Suppressor macrophage (primary cell): ENCODE measurements around the gene ANKMY1.

Source experiments
- DNase-seq, 4 experiments: peaks; one replicate each; pipeline ENCODE4 v3.0.0-alpha.2; 2020 to 2022

The ANKMY1 gene

GRCh38 chr2:240456447-240457222 is 101.2 kb downstream of the ANKMY1 start:
- no peak for DNase-seq

GRCh38 chr2:240455647-240456446 is 101.9 kb downstream of the ANKMY1 start:
- peak in 1 of 4 experiments; percentile 16 for DNase-seq

DNA sequence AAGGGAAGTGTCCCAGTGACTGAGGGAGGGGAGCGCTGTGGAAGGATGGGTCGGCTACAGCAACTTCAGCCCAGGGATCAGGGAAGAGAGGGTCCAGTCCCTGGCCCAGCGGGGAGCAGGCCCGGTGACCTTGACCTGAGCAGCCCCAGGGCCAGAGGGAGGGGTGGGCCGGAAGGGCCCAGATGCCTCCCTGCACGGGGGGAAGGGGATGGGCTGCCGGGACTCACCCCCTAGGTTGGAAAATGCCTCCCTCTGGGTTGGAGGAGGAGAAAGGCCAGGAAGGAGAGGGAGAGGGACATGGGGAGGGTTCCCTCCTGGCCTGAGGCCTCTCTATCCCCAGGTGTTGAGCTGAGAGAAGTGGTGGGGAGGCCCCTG is 102.5 kb downstream of the ANKMY1 start:
- no peak for DNase-seq

GRCh38 chr2:240454106-240454901 is 103.5 kb downstream of the ANKMY1 start:
- DNase-seq, result no peak

DNA sequence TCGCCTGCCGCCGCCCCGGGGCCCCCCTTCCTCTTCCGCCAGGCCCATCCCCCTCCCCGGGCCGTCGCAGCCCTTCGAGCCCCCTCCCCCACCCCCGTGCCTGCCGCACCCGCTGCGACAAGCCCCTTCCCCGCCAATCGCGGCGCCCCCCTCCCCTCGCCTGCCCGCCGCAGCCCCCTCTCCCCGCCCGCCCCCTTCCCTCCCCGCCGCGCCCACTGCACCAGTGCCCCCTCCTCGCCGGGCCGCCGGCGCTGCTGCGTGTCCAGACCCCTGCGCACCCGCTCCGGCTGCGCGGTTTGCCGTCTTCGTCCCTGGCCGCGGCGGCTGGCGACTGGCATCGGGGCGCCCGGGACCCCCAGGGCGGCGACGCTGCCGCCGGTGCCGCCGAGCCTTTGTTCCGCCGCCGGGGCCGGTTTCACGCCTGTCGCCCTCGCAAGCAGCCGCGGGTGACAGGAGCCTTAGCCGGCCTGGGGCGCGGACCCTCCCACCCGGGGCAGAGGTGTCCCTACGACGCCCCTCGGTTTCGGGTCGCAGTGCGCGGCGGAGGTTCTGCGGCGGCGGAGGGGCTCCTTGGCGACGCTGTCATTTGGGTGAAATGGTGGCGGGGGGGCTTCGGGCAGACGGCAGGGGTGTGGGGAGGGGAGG is 104.2 kb downstream of the ANKMY1 start:
- DNase-seq, result no peak

DNA sequence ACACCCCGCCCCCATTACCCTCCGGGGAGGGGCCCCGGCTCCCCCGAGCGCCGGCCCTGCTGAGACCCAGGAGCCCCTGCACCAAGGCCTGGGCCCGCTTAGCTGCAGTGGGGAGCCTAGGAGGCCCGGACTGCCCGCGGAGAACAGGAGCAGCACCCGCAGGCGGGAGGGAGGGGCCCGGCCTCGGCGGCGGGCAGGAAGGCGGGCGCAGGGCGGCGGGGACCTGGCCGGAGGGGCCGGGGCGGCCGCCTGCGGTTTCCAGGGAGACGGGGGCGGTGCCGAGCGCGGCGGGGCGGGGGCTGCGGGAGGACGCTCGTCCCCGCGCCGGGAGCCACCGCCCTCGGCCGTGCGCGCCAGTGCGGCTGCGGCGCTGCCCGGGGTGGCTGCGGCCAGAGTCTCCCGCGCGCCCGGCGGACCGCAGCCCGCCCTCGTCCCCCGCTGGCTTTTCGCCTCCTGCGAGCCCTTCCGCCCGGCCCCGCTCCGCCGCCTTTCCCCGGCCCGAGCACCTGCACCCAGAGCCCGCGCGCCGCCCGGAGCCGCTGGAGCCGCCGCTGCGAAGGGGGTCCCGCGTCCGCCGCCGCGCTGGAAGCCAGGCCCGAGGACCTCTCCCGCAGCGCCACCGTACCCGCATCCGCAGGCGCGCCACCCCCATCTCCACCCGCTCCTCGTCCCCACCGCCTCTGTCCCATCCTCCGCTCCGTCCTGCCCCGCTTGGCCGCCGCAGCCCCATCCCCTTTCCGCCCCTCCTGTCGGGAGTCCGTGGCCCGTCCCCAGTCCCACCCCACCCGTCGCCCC is 105.1 kb downstream of the ANKMY1 start:
- peak in 2 of 4 experiments; percentile 30 to 56 for DNase-seq

DNA sequence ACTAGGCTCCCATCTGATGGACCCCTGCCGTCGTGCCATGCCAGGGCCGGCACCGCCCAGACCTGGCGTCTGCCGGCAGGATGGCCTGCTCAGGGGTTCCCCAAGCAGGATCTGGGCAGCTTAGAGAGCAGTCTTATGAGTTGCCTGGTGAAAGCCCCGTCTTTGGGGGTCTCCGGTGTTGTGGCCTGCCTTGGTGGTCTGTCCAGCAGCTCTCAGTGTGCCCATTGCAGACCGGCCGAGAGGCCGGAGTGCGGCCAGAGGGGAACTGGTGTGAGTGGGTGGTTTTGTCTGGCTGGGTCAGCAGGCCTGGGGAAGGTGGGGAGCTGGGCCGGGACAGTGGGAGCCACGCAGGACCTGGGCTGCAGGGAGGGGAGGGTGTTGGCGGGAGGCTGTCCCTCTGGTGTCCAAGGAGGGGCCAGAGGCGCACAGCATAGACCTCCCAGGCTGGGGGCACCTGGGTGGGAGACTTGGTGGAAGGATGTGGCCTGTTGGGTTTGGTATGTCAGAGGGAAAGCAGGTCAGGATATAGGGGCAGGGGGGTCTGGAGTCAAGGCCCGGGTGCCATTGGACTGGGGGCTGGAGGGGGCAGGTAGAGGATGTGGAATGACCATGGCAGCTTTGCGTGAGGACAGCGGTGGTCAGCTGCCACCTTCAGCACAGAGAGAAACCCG is 105.9 kb downstream of the ANKMY1 start:
- no peak for DNase-seq

- DNase-seq, result no peak
These were observed 106.6 kb downstream of the ANKMY1 start for GRCh38 chr2:240451108-240451611.

DNA sequence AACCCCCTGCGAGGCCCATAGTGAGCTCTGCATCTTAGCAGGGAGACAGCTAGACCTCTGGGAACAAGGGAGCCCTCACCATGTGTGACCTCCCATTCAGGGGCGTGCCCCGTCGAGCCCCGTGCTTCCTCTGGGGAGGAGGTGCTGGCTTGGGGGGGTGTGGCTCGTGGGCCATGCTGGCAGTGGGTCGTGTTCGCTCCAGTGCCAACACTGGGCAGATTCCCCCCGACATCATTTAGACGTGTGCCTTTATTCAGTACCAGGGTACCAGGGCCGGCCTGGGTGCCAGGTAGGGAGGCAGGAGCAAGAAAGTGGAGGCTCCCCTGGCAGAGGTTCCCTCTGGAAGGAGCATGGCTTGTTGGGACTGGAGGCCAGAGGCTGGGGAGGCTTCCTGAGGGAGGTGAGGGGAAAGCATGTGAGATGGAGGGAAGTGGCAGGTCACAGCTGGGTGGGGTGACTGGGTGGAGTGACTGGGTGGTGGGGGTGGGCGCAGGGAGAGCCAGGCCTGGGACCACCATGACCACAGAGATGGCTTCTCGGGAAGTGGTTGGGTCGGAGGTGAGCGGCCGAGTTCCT is 107.2 kb downstream of the ANKMY1 start:
- DNase-seq, result no peak

DNA sequence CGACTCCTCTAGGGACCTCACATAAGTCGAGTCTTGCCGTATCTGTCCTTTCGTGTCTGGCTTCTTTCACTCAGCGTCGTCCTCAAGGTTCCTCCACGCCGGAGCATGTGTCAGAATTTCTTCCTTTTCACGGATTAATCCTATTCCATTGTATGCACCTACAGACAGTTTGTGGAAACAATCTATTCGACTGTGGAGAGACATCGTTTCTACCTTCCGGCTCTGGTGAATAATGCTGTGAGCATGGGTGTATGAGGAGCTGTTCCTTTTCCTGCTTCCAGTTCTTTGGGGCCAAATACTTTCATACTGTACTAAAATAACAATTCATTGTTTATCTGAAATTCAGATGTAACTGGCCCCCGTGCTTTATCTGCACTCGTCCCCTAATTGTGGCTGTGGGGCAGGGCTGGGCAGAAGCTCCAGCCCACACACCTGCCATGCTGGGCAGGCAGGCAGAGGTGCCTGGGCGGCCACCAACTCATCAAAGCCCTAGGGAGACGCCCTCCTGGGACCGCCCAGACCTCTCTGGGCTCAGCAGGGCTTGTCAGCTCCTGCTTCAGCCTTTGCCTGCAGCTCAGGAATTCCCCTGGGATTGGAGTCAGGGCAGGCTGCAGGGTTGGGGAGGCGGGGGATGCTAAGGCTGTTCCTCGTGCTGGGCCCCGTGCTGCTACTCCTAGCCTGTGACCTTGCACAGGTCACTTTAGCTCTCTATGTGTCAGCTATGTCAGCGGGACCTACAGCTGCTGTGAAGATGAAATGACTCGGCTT is 107.8 kb downstream of the ANKMY1 start:
- DNase-seq, result no peak

- no peak for DNase-seq
These were observed 109.2 kb downstream of the ANKMY1 start for GRCh38 chr2:240448387-240449274.

DNA sequence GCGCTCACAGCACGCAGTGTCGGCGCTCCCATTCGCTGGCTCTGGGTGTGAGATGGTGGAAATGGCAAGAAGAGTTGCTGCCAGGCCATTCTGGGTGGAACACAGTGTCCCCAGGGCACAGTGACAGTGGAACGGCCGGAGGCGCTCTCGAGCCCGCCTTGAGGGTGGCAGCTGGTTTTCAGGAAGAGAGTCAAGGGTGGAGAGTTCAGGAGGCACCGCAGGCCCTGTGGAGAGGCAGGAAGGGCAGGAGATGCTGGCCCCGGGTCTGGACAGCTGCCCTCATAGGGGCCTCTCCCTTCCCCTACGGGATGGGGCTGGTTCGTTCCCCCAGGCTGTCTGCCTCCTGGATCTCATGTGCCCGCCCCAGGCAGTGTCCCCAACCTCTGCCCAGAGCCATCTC is 109.9 kb downstream of the ANKMY1 start:
- no peak for DNase-seq

DNA sequence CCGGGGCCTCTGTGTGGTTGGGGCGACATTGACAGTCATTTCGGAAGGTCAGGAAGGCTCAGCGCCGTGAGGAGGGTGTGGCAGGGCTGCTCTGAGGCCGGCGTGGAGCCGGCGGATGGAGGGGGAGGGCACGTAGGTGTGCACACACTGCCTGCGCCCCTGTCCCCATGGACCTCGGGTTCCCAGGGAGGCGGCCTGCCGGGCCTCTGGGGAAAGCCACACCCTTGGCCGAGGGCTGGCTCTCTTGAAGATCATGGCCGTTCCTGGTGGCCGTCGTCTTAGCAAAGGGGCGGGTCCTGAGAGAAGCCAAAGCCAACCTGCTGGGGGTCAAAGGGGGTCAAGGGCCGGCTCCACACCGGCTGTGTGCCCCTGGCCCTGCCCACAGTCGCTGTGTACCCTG is 110.5 kb downstream of the ANKMY1 start:
- no peak for DNase-seq

DNA sequence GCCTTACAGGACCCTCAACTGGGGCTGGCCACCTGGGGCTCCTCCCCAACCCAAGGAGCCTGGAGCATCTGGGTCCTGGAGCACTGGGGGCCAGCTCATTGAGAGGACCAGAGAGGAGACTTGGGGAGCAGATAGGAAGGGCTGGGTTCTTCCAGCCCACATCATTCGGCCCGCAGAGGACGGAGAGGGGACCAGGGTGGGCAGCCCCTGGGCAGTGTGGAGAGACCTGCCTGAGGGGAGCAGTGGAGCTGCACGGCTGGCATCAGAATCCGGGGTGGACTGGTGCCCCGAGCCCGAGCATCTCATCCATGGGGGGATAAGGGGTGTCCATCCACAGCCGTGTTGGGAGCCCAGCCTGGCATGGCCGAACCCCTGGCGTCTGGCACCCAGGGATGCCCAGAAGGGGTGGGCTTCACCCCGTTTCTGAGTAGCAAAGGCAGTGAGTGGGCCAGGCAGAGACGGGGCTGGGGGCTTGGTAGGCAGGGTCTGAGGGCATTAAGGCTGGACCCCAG is 111.1 kb downstream of the ANKMY1 start:
- DNase-seq, result no peak

- DNase-seq, result no peak
These were observed 111.7 kb downstream of the ANKMY1 start for GRCh38 chr2:240445961-240446663.

DNA sequence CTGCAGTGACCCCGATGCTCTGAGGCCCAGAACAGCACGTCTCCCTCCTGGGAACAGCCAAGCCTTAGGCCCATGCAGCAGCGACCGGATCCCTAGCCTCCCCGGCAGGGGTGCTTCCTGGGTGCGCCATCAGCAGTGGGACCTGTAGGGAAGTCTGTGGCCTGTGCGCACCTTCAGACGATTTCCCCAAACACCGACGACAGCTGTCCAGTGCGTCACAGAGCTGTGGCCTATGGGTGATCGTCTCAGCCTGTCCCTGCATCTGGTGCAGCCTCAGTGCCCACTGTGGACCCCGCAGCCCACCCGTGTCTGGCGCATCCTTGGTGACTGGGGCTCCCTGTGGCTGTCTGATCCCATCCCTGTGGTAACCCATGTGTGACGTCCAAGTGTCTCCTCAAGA is 113.3 kb downstream of the ANKMY1 start:
- DNase-seq, result no peak

DNA sequence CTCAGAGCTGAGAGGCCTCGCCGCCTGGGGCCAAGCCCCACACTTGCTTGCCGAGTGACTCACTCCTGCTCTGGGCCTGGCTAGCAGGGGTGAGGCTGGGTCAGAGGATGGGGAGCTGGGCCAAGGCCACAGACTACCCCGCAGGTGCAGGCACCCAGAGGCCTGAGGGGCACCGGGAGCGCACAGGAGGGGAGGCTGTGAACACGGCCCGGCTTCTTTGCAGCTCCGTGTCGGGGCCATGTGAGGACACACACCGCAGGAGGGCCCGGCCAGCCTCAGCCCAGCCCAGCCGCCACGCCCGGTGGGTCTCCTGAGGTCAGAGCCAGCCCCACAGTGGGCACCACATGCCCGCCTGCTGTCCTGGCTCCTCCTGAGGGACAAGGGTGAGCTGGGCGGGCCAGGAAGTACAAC is 113.9 kb downstream of the ANKMY1 start:
- no peak for DNase-seq
